HG02973 (cell line): ENCODE data around the gene SLC25A4.

Experiments used
- ATAC-seq: cut with Tn5 transposase; IDR thresholded peaks from one replicate; pipeline ENCODE4 v1.9.1; 2021; ENCODE audit warnings: moderate library complexity; ENCODE audit not compliant: unreplicated experiment

The SLC25A4 gene

DNA sequence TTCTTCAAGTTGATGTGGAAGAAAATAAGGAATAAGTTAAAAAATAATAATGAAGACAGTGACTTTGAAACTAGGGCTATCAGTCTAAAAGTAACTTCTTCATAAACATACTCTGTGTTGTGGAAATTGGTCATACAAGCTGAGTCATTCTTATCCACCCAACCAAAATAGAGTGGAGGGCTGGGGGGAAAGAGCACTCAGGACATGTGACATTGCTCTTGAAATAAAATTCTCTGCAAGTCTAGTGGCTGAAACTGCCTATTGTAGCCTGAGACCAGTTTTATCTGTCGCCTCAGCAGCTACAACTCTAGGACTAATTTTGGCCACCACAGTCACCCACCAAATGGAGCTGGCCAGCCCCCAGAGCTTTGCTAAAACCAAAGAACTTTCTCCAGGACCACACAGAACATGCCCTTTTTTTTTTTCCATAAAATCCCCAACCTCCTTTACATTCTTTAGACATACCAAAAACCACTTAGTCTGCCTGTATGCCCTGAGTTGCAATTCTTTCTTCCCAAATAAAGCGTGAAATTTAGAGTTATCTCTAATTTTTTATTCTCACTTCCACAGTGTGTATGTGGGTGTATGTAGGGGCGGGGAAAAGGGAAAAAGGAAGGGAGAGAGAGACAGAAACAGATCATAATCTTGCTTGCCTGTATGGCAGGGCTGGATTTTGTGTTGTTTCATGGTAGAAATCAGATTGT is 23.0 kb upstream of the SLC25A4 start:
- ATAC-seq, result no peak

GRCh38 chr4:185120631-185120946 is 22.5 kb upstream of the SLC25A4 start:
- ATAC-seq, result no peak

DNA sequence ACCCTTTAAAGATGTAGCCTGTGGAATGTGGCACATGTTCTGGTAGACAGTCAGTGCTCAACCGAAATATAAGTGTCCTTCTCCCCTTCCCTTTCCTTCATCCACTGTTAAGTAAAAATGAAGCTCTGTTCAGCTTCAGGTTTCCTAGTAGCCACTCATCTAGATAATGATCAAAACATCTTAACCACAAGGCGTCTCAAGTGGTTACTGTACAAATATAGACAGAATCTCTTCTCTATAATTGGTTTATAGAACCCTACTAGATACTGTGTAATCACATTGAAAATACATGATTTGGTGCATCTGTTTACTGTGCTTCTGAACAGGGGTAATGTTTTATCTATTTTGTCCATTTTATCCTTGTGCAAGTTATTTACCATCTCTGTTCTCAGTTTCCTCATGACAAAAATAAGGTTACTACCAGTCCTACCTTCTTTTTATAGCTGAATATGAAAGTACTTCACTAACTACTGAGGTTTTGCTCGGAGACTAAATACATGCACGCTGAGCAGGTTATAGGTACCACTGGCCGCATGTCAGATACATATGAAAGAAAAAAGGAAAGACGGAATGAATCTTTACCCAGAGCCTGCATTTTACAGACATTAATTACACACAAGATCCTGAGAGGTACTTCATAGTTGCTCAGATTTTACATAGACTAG is 20.3 kb upstream of the SLC25A4 start:
- peak; percentile 65 for ATAC-seq

GRCh38 chr4:185124006-185124405 is 19.1 kb upstream of the SLC25A4 start:
- ATAC-seq, result no peak

- ATAC-seq, result no peak
These were observed 15.8 kb upstream of the SLC25A4 start for GRCh38 chr4:185127021-185127925.

- ATAC-seq, result peak; percentile 63
These were observed 14.6 kb upstream of the SLC25A4 start for GRCh38 chr4:185128272-185129119.

DNA sequence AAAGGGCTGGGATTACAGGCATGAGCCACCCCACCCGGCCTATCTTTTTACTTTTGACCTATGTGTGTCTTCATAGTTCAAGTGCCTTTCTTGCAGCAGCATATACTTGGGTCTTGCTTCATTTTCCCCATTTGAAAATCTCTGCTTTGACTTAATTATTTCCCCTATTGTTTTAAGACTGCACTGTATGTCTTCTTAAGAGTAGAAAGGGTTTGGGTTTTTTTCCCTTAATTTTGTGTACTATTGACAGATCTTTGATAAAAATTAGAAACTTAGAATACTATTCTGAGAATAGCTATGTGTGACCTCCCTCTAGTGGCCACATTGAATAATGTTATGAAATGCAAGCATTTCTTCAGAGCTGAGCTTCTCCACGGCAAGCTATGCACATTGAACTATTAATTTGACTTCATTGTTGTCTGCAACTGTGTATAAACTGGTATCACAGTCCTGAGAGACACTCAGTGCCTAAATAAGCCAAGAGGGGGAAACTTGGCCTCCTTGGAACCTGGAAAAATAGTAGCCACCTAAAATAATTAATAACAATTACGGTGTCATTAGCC is 8.7 kb upstream of the SLC25A4 start:
- ATAC-seq, result peak; percentile 67

DNA sequence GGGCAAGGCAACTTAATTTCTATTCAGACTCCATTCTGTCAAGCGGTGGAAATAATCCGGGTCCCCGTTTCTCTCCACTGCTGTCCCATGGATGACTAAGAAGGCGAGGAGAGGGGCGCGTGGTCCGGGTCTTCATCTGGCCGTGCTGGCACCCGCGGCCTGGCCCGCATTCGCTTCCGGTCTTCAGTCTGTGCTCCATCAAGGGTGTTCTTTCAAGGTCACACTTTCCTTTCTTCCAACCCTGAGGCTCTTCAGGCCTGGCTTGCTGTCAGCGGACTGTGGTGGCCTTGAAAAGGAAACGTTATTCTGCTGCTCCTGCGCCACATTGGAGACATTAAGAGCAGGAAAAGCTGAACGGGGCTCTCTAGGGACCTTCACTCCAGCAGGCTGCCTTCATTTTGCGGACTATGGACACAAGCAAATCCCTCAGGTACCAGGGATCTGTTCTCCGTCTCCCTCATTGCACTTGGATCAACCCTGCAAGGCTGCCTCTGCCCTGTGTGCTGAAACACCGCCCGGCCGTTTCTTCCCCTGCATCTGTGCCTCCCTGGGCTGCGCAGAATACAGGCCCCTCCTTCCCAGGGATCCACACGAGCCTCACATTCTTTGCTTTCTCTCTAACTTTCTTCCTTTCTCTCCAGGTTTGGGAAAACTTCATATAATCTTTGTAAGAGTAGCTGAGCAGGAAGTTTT is 5.7 kb upstream of the SLC25A4 start:
- no peak for ATAC-seq

- no peak for ATAC-seq
These were observed 4.9 kb upstream of the SLC25A4 start for GRCh38 chr4:185138161-185138560.

DNA sequence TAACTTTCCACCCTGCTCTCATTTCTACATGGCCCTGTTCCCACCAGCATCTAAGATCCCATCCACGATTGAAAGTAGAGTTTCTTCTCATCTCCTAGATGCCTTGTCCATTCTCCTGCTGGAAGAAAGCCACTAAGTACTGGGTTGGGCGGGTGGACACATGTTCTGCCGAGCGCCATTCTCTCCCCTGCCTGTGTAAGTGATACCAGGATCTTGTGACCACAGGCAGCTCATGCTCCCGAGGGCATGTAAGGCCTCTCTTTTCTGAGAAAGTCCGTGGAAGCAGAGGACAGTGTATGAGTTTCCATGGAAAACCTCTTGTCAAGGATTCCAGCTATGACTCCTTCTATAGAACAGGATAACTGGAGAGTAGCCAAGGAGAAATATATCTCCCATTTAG is 3.3 kb upstream of the SLC25A4 start:
- no peak for ATAC-seq

GRCh38 chr4:185141777-185142176 is 1.3 kb upstream of the SLC25A4 start:
- ATAC-seq, result no peak

- peak; percentile 19 for ATAC-seq
These were observed 528 bp upstream of the SLC25A4 start for GRCh38 chr4:185142564-185142911.

GRCh38 chr4:185143601-185143969 is 519 bp downstream of the SLC25A4 start:
- ATAC-seq, result peak; percentile 20

- no peak for ATAC-seq
These were observed 1.7 kb downstream of the SLC25A4 start for GRCh38 chr4:185144601-185145240.

DNA sequence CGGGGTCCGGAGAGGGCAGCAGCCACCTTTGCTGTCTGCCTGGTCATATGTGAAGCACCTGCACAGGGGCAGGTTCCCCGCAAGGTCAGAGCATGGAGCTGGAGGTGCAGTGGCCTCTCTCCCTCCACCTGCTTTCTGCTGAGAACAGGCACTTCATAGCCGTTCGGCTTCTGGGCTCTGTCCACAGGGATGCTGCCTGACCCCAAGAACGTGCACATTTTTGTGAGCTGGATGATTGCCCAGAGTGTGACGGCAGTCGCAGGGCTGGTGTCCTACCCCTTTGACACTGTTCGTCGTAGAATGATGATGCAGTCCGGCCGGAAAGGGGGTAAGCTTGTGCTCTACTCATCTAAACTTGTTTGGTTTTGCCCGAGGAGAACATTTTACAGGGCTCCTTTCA is 2.5 kb downstream of the SLC25A4 start:
- no peak for ATAC-seq

DNA sequence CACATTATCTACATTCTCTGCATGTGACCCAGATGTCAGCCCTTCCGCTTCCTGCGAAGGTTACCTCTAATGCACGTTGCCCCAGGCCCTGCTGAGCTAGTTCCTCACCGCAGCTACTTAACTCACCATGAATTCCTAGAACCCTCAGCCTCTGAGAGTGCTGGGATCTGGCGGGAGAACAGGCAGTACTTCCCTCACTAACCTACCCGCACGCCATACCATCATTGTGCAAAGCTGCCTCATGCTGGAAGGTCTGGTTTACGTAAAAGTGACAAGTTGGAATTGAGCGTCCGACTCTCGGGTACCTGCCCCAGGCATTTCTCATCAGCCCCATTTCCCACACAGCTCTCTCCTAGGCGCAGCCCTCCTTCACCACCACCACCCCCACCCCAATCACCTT is 6.3 kb downstream of the SLC25A4 start:
- no peak for ATAC-seq

DNA sequence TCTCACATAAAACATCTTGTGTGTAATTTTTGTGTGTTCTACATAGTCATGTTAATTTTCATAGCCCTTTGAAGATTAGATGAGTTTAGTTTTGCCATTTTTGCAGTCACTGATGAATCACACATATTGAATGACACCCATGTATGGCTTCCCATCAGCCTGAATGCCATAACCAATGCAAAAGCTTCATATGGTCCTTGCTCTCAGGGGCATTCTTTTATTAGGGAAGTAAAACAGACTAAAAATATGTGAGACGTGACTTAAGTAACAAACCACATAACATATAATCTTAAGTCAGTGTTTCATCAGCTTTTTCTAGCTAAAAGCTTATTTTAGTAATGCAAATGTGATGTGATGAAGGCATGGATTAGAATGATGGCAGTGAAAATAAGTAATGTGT is 8.2 kb downstream of the SLC25A4 start:
- ATAC-seq, result no peak

- peak; percentile 95 for ATAC-seq
These were observed 22.6 kb downstream of the SLC25A4 start for GRCh38 chr4:185165605-185166063.

GRCh38 chr4:185167234-185167633 is 24.2 kb downstream of the SLC25A4 start:
- no peak for ATAC-seq
